K562 (cell line): ENCODE data around the gene SIM2. TPM values are rescaled to one million over a fixed set of nuclear protein-coding genes. Genes with fewer than 3 reads are reported as not detected.

Source experiments
- ATAC-seq: fragments of 200-7000 bp; cut with Tn5 transposase; 3 replicates; pipeline ENCODE4 v1.9.1; 2020; ENCODE audit warnings: moderate library complexity
- BruUV-seq: library from RNA; stranded (reverse); fragments of 400-500 nt; replicated peaks from 2 replicates; lab custom pipeline; 2021; lab: Mats Ljungman, UMichigan
- CTCF ChIA-PET: fragments of 300-600 bp; formaldehyde crosslinking; extraction: SDS; loops from one replicate; lab custom pipeline; 2021; ENCODE audit warnings: low intra/inter-chr PET ratio; lab: Yijun Ruan, JAX
- POLR2A ChIA-PET: fragments of 300-600, 350-650 bp; sonication (Branson Sonifier 250); formaldehyde crosslinking; extraction: SDS; loops from one replicate; lab custom pipeline; 2021; ENCODE audit warnings: antibody characterized with exemption, inconsistent platforms; lab: Yijun Ruan, JAX
- DNase-seq, 4 experiments: peaks; one replicate each; pipeline versions ENCODE4 v3.0.0 to v3.0.0-alpha.2; 2011 to 2018; ENCODE audit warnings: low spot score in 3 of 4, mixed read lengths in 3 of 4; ENCODE audit errors: extremely low read depth in 1 of 4
- FAIRE-seq: peaks from 2 replicates; lab custom pipeline; 2011; peaks lifted over from hg19 to GRCh38; lab: Jason Lieb, UNC
- H2AFZ ChIP-seq: 2 replicates; pipeline ENCODE4 v1.6.0; 2011; ENCODE audit warnings: low read depth, low read length, control low read depth, inconsistent platforms
- H3K27ac ChIP-seq: fragments of 200-600 bp; 3 replicates; pipeline ENCODE4 v1.8.0; 2011; ENCODE audit warnings: low read depth, mild to moderate bottlenecking, control low read depth, inconsistent platforms, low read length, moderate library complexity, mixed read lengths; ENCODE audit errors: extremely low read depth
- H3K27me3 ChIP-seq, 2 experiments: fragments of 300-600 bp in 1 of 2; 2 replicates in 1 of 2; 3 replicates in 1 of 2; pipeline versions ENCODE4 v1.6.0 to v1.8.0; 2011; ENCODE audit warnings: inconsistent platforms in 2 of 2, low read length in 2 of 2, mild to moderate bottlenecking in 1 of 2, mixed read lengths in 1 of 2, moderate library complexity in 1 of 2; ENCODE audit not compliant: control insufficient read depth in 2 of 2, insufficient read depth in 2 of 2
- H3K36me3 ChIP-seq: fragments of 300-600 bp; 3 replicates; pipeline ENCODE4 v1.8.0; 2011; ENCODE audit warnings: mild to moderate bottlenecking, low read length, inconsistent platforms; ENCODE audit not compliant: control insufficient read depth, insufficient read depth
- H3K4me1 ChIP-seq, 2 experiments: fragments of 200-600 bp in 1 of 2; replicated peaks in 1 of 2; 2 replicates in 1 of 2; 3 replicates in 1 of 2; pipeline versions ENCODE4 v1.5.1 to v1.8.0; 2011; ENCODE audit warnings: inconsistent platforms in 2 of 2, low read length in 2 of 2, mild to moderate bottlenecking in 1 of 2, mixed read lengths in 1 of 2, moderate library complexity in 1 of 2; ENCODE audit not compliant: control insufficient read depth in 2 of 2, insufficient read depth in 2 of 2
- H3K4me2 ChIP-seq: 2 replicates; pipeline ENCODE4 v1.6.1; 2011; ENCODE audit warnings: low read length, control low read depth, inconsistent platforms, mixed read lengths; ENCODE audit not compliant: insufficient read depth
- H3K4me3 ChIP-seq: fragments of 200-600 bp; sonication (generic), shearing (Covaris generic); 2 replicates; pipeline ENCODE4 v1.5.1; 2016; ENCODE audit warnings: control low read depth, inconsistent platforms
- H3K79me2 ChIP-seq: fragments of 200-600 bp; 3 replicates; pipeline ENCODE4 v1.8.0; 2011; ENCODE audit warnings: low read length, inconsistent platforms; ENCODE audit not compliant: control insufficient read depth, insufficient read depth
- H3K9ac ChIP-seq, 2 experiments: 2 replicates each; pipeline versions ENCODE4 v1.6.0 to v1.6.1; 2011; ENCODE audit warnings: low read depth in 2 of 2, low read length in 2 of 2, control low read depth in 1 of 2, inconsistent platforms in 1 of 2, mild to moderate bottlenecking in 1 of 2, mixed read lengths in 1 of 2; ENCODE audit not compliant: insufficient read depth in 1 of 2
- H3K9me1 ChIP-seq: one replicate; pipeline ENCODE4 v1.6.0; 2011; ENCODE audit warnings: inconsistent platforms, mild to moderate bottlenecking, low read length, moderate library complexity; ENCODE audit not compliant: control insufficient read depth, insufficient read depth
- H3K9me3 ChIP-seq: replicated peaks from 2 replicates; pipeline ENCODE4 v1.5.1; 2011; ENCODE audit warnings: low read depth, low read length, inconsistent platforms; ENCODE audit not compliant: control insufficient read depth, insufficient read depth
- H4K20me1 ChIP-seq: replicated peaks from 2 replicates; pipeline ENCODE4 v1.6.1; 2011; ENCODE audit warnings: low read length, inconsistent platforms, mixed read lengths; ENCODE audit not compliant: control insufficient read depth, insufficient read depth
- CTBP1 ChIP-seq: fragments of 450-650 bp; IDR thresholded peaks from 2 replicates; pipeline ENCODE4 v1.6.1; 2016; ENCODE audit warnings: borderline replicate concordance
- HOXB6 ChIP-seq: fragments of 250-450 bp; sonication (Bioruptor Pico); IDR thresholded peaks from 2 replicates; pipeline ENCODE4 v1.5.1; 2022; ENCODE audit warnings: mild to moderate bottlenecking, borderline replicate concordance
- PTRF ChIP-seq: fragments of 450-650 bp; IDR thresholded peaks from 2 replicates; pipeline ENCODE4 v1.6.1; 2016; ENCODE audit warnings: mild to moderate bottlenecking, missing genetic modification characterization, missing compliant biosample characterization
- RFX5 ChIP-seq: IDR thresholded peaks from 2 replicates; pipeline ENCODE4 v1.6.1; 2011; ENCODE audit warnings: low read depth, mild to moderate bottlenecking, improper control_type of control experiment, low read length
- SMARCC2 ChIP-seq: fragments of 450-650 bp; IDR thresholded peaks from 2 replicates; pipeline ENCODE4 v1.6.1; 2017; ENCODE audit warnings: antibody characterized with exemption, moderate library complexity, mild to moderate bottlenecking, low read depth
- SRSF9 ChIP-seq: fragments of 200-400 bp; formaldehyde crosslinking; IDR thresholded peaks from 2 replicates; pipeline ENCODE4 v1.6.1; 2017; ENCODE audit warnings: low read depth, low read length, borderline replicate concordance
- ZFPM2 ChIP-seq: fragments of 250-450 bp; sonication (Bioruptor Pico); IDR thresholded peaks from 2 replicates; pipeline ENCODE4 v1.5.1; 2022; ENCODE audit warnings: mild to moderate bottlenecking
- ZKSCAN3 ChIP-seq: fragments of 250-450 bp; sonication (Bioruptor Pico); IDR thresholded peaks from 2 replicates; pipeline ENCODE4 v1.4.0; 2020
- ZNF282 ChIP-seq: sonication (generic); formaldehyde crosslinking; IDR thresholded peaks from 2 replicates; pipeline ENCODE4 v1.8.1; 2023; ENCODE audit warnings: missing genetic modification reagents
- WGBS: fragments of 100-300 bp; shearing (Covaris generic); methylation state at CpG from one replicate; pipeline ENCODE4 v1.1.6; 2016; ENCODE audit warnings: low coverage, mixed read lengths; ENCODE audit not compliant: insufficient coverage; ENCODE audit errors: missing lambda C conversion rate; 5-methylcytosine and 5-hydroxymethylcytosine counted together
- in situ Hi-C: fragments of 300-500 bp; cut with MboI; formaldehyde crosslinking; loops from 4 replicates; pipeline ENCODE4 v1.15.0; 2018; ENCODE audit warnings: inconsistent platforms, mixed read lengths
- intact Hi-C: fragments of 100-400 bp; cut with micrococcal nuclease; formaldehyde crosslinking; loops from 2 replicates; pipeline ENCODE4 v1.14.2; 2022
- polyA plus RNA-seq, 8 experiments: library from polyadenylated mRNA; depleted of rRNA in 4 of 8; stranded (reverse) in 5 of 8; unstranded in 3 of 8; fragments of >200 nt; fragmentation: Nextera tagmentation in 2 of 8; fragmentation: Illumina TruSeq in 1 of 8; extraction: Ambion mirVana in 2 of 8; extraction: Trizol in 1 of 8; gene quantifications; 2 replicates each; pipeline versions ENCODE4 v1.2.1 to v1.2.3, GENCODE V29; 2011 to 2014; ENCODE audit warnings: inconsistent platforms in 1 of 8, missing spikeins in 1 of 8
- total RNA-seq, 7 experiments: library from RNA; depleted of rRNA in 6 of 7; stranded (reverse); fragments of >200 nt in 6 of 7; fragmentation: Illumina TruSeq in 2 of 7; extraction: Trizol in 2 of 7; gene quantifications; 2 replicates each; pipeline versions ENCODE4 v1.2.1 to v1.2.3, GENCODE V29; 2011 to 2021; ENCODE audit warnings: low replicate concordance in 1 of 7
- TF ChIP-seq, protein P1 (sequence below): fragments of 450-650 bp; IDR thresholded peaks from 2 replicates; pipeline ENCODE4 v1.6.1; 2016; ENCODE audit warnings: borderline replicate concordance
- TF ChIP-seq, protein P2 (sequence below), 2 experiments: IDR thresholded peaks; 2 replicates each; pipeline ENCODE4 v1.6.1; 2011; ENCODE audit warnings: borderline replicate concordance in 1 of 2, control low read depth in 1 of 2, low read depth in 1 of 2, low read length in 1 of 2, mild to moderate bottlenecking in 1 of 2, mixed read lengths in 1 of 2, moderate library complexity in 1 of 2; ENCODE audit not compliant: insufficient read depth in 1 of 2, insufficient read length in 1 of 2, poor library complexity in 1 of 2, severe bottlenecking in 1 of 2; ENCODE audit errors: extremely low read depth in 1 of 2

The SIM2 gene
- total and polyA plus RNA-seq, 9 of the 15 experiments (the other 6 are each of a cell fraction or from before 2014, with no cell fraction given), result 0.07 to 0.11 (median 0.08) TPM; not detected in 6

DNA sequence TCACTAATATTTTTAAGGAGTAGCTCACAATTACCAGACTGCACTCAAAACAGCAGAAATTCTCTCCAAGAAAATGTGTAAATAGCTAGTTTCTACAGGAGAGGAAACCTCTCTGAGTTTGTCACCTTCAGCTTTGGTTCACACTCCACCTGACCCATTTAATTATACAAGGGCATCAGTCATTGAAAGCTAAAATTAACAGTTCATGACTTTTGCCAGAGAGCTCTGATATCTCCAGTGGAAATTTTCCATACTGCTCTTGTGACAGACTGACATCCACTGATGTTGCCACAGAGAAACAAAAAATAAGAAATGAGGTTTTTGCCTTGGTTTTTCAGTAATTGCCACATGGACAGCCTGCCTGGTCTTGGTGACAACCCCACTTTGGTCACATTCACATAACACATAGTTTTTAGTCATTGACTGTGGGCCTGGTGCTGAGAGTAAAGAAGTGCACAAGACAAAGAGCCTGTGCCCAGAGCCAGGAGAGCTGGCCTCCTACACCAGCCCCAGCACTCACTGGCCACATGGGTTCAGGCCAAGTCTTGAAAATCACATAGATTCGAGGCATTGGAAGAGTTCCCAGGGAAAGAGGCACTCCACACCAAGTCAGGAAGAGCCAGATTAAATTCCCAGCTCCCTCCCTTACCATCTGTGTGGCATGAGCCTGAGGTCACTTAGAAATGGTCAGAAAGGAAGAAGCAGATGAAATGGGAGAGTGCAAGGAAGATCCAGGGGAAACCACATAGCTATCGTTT is 13.8 kb upstream of the SIM2 start:
- no TSS peak for BruUV-seq
- ATAC-seq, result no peak
- WGBS, result 0% methylated on average over 2 of the region's 2 CpGs
- Histone ChIP-seq H4K20me1 (no peaks in the 10 kb centered on the region), H3K4me1 (no peaks in the 10 kb centered on the region), H3K79me2 (no peaks in the 10 kb centered on the region)
- intact Hi-C loops, result no loop called here
- no peak for TF ChIP-seq SRSF9
- TF ChIP-seq ZKSCAN3 (CRISPR knock-in tag), result no peak
- TF ChIP-seq, protein P1, sequence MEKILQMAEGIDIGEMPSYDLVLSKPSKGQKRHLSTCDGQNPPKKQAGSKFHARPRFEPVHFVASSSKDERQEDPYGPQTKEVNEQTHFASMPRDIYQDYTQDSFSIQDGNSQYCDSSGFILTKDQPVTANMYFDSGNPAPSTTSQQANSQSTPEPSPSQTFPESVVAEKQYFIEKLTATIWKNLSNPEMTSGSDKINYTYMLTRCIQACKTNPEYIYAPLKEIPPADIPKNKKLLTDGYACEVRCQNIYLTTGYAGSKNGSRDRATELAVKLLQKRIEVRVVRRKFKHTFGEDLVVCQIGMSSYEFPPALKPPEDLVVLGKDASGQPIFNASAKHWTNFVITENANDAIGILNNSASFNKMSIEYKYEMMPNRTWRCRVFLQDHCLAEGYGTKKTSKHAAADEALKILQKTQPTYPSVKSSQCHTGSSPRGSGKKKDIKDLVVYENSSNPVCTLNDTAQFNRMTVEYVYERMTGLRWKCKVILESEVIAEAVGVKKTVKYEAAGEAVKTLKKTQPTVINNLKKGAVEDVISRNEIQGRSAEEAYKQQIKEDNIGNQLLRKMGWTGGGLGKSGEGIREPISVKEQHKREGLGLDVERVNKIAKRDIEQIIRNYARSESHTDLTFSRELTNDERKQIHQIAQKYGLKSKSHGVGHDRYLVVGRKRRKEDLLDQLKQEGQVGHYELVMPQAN, result no peak
- TF ChIP-seq, protein P2, sequence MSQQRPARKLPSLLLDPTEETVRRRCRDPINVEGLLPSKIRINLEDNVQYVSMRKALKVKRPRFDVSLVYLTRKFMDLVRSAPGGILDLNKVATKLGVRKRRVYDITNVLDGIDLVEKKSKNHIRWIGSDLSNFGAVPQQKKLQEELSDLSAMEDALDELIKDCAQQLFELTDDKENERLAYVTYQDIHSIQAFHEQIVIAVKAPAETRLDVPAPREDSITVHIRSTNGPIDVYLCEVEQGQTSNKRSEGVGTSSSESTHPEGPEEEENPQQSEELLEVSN (IDR thresholded peaks at IDR 0.05; ENCODE audit: borderline replicate concordance in 1 of 2, extremely low read depth in 1 of 2, insufficient read depth in 1 of 2, insufficient read length in 1 of 2, low read depth in 1 of 2, low read length in 1 of 2, poor library complexity in 1 of 2, severe bottlenecking in 1 of 2), result no peak
- TF ChIP-seq PTRF, result no peak
- no peak for TF ChIP-seq ZNF282
- TF ChIP-seq CTBP1, result no peak
- TF ChIP-seq RFX5, result no peak
- no peak for TF ChIP-seq ZFPM2 (CRISPR knock-in tag)
- TF ChIP-seq SMARCC2, result no peak
- TF ChIP-seq HOXB6, result no peak
- TF ChIP-seq, all 486 proteins: peak for 0
- Histone ChIP-seq H3K9me1 (no peaks in the 10 kb centered on the region), H3K9me3 (peaks cover 5% of the 10 kb centered on the region), H3K4me2 (no peak overlapping the region), H3K36me3 (no peaks in the 10 kb centered on the region), H3K4me3 (no peak overlapping the region), H2AFZ (no peak overlapping the region), H3K27me3 (peaks cover 15% of the 10 kb centered on the region in 2 experiments; a peak in 4 of 5 replicates), H3K9ac (no peak overlapping the region), H3K27ac (no peak overlapping the region)
- ChIA-PET CTCF (no interaction called here), POLR2A (no interaction called here)
- FAIRE-seq (no peak), DNase-seq (no peak)
- in situ Hi-C loops, result no loop called here
